Heart left ventricle (tissue), 13 donors: ENCODE results near the gene DBN1.

ENCODE experiments used
- POLR2A ChIP-seq, 2 donors: fragments of 450-650 bp; IDR thresholded peaks; one replicate each; pipeline ENCODE4 v1.6.1; 2017; ENCODE audit warnings: antibody characterized with exemption in 2 of 2, mild to moderate bottlenecking in 2 of 2, moderate library complexity in 2 of 2
- TF ChIP-seq, protein P1 (sequence below), 12 donors: fragments of 200-600 bp; sonication (generic) in 4 of 12; IDR thresholded peaks; one replicate each; pipeline versions ENCODE4 v1.5.0 to v1.8.0; 2018 to 2022; ENCODE audit warnings: antibody characterized with exemption in 12 of 12, mild to moderate bottlenecking in 5 of 12
- donor health status: ischemic (EF 13 %, LVEDD 7.1; RV severe dilation, severe dysfunction).
- donor health status: DM: no; HTN: yes; CAD: no.
- donor health status: DM: no; HTN: no; CAD: no.
- donor health status: ischemic (EF 25% LVEDD 6.9; RV normal size, moderate dysfunction).
- donor health status: ischemic (EF 25% LVEDD 5.7; RV mildly dilated, moderate dysfunction).
- donor health status: ischemic (EF 35%, LVEDD 5.7; RV mildly dilated, moderate dysfunction).
- donor health status: nonischemic (EF 11% LVEDD 7.7; RV severe dilation, severe dysfunction).
- donor health status: DM: yes; HTN: yes; CAD: no.
- donor health status: PGD.
- donor health status: ischemic (EF 29% LVEDD 5.4; RV normal size, mild dysfunction).
- donor health status: nonischemic (EF 23%, LVEDD 6.1; RV moderate dilation, normal function).

DNA sequence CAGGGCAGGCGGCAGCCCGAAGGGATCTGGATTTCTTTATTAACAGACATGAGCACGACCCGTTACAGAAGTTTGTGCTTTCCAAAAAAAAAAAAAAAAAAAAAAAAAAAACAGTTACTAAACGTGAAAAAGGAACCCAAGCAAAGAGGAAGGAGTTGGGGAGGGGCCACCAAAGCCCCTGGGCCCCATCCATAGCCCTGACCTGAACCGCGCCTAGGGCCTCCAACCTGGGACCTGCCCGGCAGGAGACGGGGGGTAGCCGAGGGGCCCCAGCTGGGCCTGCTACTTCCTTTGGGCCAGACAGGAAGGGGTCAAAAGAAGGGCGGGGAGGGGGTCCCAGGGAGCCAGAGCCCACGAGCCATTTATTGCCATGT is 16.9 kb downstream of the DBN1 start:
- TF ChIP-seq, protein P1, sequence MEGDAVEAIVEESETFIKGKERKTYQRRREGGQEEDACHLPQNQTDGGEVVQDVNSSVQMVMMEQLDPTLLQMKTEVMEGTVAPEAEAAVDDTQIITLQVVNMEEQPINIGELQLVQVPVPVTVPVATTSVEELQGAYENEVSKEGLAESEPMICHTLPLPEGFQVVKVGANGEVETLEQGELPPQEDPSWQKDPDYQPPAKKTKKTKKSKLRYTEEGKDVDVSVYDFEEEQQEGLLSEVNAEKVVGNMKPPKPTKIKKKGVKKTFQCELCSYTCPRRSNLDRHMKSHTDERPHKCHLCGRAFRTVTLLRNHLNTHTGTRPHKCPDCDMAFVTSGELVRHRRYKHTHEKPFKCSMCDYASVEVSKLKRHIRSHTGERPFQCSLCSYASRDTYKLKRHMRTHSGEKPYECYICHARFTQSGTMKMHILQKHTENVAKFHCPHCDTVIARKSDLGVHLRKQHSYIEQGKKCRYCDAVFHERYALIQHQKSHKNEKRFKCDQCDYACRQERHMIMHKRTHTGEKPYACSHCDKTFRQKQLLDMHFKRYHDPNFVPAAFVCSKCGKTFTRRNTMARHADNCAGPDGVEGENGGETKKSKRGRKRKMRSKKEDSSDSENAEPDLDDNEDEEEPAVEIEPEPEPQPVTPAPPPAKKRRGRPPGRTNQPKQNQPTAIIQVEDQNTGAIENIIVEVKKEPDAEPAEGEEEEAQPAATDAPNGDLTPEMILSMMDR (IDR thresholded peaks at IDR 0.05), result peak in 3 of 12 donors; percentile 23 to 40 (median 35)
- no peak for TF ChIP-seq POLR2A (IDR thresholded peaks at IDR 0.05)
